Measurements from ENCODE around the gene SNAP91. TPM values are rescaled to one million over a fixed set of nuclear protein-coding genes. Genes with fewer than 3 reads are reported as not detected.

Gene SNAP91
- total and polyA plus RNA-seq, 2 of the 8 experiments (the other 6 are each of a cell fraction or from before 2014, with no cell fraction given) = 1.3 to 1.5 TPM

DNA sequence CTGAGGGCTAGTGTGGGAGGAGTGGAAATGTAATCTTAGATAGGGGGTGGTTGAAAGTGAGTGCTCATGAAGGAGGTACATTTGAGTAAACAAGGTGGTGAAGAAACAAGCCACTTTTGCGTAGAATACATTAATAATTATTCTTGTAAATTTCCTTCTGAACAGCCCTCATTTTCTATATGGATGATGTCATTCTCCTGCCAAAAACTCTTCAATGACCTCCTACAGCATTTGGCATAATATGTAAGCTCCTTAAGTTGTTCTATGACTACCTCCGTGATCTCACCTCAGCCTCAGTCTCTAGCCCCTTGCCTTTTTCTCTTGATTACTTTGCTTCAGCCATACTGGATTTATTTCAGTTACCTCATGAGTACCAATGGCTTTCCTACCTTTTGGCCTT is 14.0 kb upstream of the SNAP91 start:
- H3K27me3 ChIP-seq (replicated peaks in 1 of 4; ENCODE audit: control insufficient read depth in 3 of 4, extremely low read depth in 1 of 4, insufficient read depth in 3 of 4, low read length in 3 of 4) = no peaks in the 10 kb centered on the region
- H3K4me1 ChIP-seq (replicated peaks in 1 of 4; ENCODE audit: control insufficient read depth in 3 of 4, insufficient read depth in 4 of 4, low read length in 3 of 4) = no peaks in the 10 kb centered on the region
- H4K20me1 ChIP-seq (replicated peaks in 1 of 2; ENCODE audit: control insufficient read depth in 1 of 2, insufficient read depth in 2 of 2, low read length in 2 of 2) = no peaks in the 10 kb centered on the region
- no peak overlapping the region for H2BK120ac ChIP-seq (replicated peaks; ENCODE audit: low read depth, low read length)
- no peak overlapping the region for H4K8ac ChIP-seq (ENCODE audit: extremely low read depth, insufficient read depth, low read length)
- no peak overlapping the region for H3K9ac ChIP-seq (replicated peaks in 1 of 4; ENCODE audit: extremely low read depth in 1 of 4, low read depth in 3 of 4, low read length in 3 of 4)
- H3K36me3 ChIP-seq (ENCODE audit: control insufficient read depth in 2 of 4, insufficient read depth in 4 of 4, low read length in 3 of 4) = no peaks in the 10 kb centered on the region
- no peak overlapping the region for H3K4me2 ChIP-seq (ENCODE audit: insufficient read depth in 1 of 2, low read depth in 2 of 2, low read length in 2 of 2)
- H3K23ac ChIP-seq (ENCODE audit: insufficient read length) = no peak overlapping the region
- no peak overlapping the region for H2BK20ac ChIP-seq (ENCODE audit: low read length)
- no peak overlapping the region for H2BK5ac ChIP-seq (ENCODE audit: low read depth, low read length)
- H2AK5ac ChIP-seq (ENCODE audit: low read depth, low read length) = no peak overlapping the region
- H3K56ac ChIP-seq (replicated peaks; ENCODE audit: insufficient read length, low read depth, low read length) = no peak overlapping the region
- H2AFZ ChIP-seq (ENCODE audit: low read length) = no peak overlapping the region
- no peaks in the 10 kb centered on the region for H3K79me2 ChIP-seq (ENCODE audit: control insufficient read depth in 1 of 2, insufficient read depth in 2 of 2, low read length in 2 of 2)
- CTCF ChIA-PET (ENCODE audit: partially characterized antibody) = interaction anchor here (1.5 kb wide), 1 partner anchor 62 kb away, joined by 3 read pairs; no protein-coding TSS in a partner anchor
- no peak overlapping the region for H4K91ac ChIP-seq (replicated peaks; ENCODE audit: insufficient read length, low read length)
- no peak overlapping the region for H3K14ac ChIP-seq (ENCODE audit: insufficient read length)
- no peak overlapping the region for H4K5ac ChIP-seq (ENCODE audit: insufficient read length, low read depth, low read length)
- 0 out of 4 replicates have a peak, but pooled peaks cover 0 to under 1% of the 10 kb centered on the region in 2 experiments for H3K9me3 ChIP-seq (ENCODE audit: insufficient read depth in 2 of 2, low read depth in 1 of 2, low read length in 1 of 2)
- POLR2A ChIA-PET (ENCODE audit: partially characterized antibody) = no interaction called here
- H3K4me3 ChIP-seq (ENCODE audit: extremely low read depth in 1 of 4, insufficient read depth in 2 of 4, low read depth in 3 of 4, low read length in 4 of 4) = no peak overlapping the region
- H3K23me2 ChIP-seq (ENCODE audit: low read depth, low read length) = no peaks in the 10 kb centered on the region
- WGBS, 2 experiments (ENCODE audit: extremely low coverage in 1 of 2, insufficient coverage in 1 of 2, insufficient read length in 1 of 2, insufficient replicate concordance in 2 of 2, low coverage in 1 of 2, low lambda C conversion rate in 2 of 2, missing lambda C conversion rate in 1 of 2) = 89% methylated on average over 2 of the region's 2 CpGs; no CpG with 5 or more reads in 1 of the 2 experiments
- H2BK15ac ChIP-seq (ENCODE audit: low read length) = no peak overlapping the region
- H3K27ac ChIP-seq (ENCODE audit: low read depth, low read length) = no peak overlapping the region
- no peak for DNase-seq (ENCODE audit: low read depth in 1 of 2, low spot score in 2 of 2)
- H3K79me1 ChIP-seq (ENCODE audit: low read depth, low read length) = no peaks in the 10 kb centered on the region
- FAIRE-seq = no peak
- no peak overlapping the region for H3K18ac ChIP-seq (ENCODE audit: extremely low read depth, low read length)
- no peak overlapping the region for H3K4ac ChIP-seq (replicated peaks; ENCODE audit: insufficient read length, low read depth, low read length)
- H2BK12ac ChIP-seq (ENCODE audit: low read depth, low read length) = no peak overlapping the region
